SH-SY5Y (cell line): ENCODE data around the gene SMYD3.

Source experiments
- GATA2 ChIP-seq: IDR thresholded peaks from 2 replicates; pipeline ENCODE4 v1.6.1; 2011; ENCODE audit warnings: mild to moderate bottlenecking, low read depth, low read length
- GATA3 ChIP-seq: IDR thresholded peaks from 2 replicates; pipeline ENCODE4 v1.6.1; 2011; ENCODE audit warnings: low read depth, mild to moderate bottlenecking, low read length, moderate library complexity

The SMYD3 gene

DNA sequence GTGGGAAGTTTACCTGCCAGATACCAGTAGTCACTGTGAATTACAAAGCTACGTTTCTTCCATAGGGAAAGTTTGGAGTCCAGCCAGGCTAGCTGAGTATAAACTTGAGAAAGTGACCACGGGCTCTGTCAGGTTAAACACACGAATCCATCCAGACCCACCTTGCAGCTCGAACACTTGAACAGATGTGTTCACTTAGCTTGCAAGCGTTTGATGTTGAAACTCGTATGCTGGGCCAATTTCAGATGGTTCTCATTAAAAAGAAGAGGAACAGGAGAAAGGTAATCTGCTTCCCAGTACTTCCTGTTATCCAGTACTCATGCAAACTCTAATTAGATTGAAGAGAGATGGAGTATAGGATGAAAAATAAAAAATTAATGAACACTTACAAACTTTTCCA, 636.4 kb downstream of the SMYD3 start:
- no peak for TF ChIP-seq GATA3
- no peak for TF ChIP-seq GATA2

DNA sequence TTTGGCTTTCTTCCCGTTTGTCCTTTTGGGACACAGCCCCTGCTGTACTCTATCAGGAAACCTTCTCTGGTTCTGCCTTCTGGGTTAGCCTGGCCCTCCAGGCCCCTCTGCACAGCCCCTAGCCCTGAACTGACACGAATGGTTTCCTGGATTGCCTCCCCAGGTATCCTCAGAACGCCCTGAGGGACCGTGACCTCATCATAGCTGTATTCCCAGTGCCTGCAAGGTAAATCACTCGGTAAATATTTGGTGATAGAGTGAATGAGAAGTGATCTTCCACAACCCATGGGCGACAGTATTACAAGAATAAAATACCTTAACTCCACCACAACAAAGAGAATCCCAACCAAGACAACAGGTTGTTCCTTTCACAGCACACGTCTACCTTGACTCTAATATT, 637.2 kb downstream of the SMYD3 start:
- TF ChIP-seq GATA3: no peak
- no peak for TF ChIP-seq GATA2

DNA sequence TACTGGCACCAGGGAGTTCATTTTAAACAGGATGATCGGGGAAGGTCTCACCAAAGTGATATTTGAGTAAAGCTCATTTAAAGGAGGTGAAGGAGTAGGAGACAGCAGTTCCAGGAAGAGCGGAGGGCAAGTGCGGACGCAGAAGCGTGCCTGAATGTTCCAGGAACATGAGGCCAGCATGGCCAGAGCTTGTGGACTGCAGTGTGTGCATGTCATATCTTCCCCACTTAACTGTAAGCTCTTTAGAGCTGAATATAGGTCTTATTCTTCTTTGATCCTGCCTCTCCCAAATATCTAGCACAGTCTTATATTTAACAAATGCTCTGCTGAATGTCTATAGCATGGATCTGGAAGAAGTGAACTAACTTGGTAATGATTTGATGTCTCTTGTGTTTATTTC, 639.3 kb downstream of the SMYD3 start:
- TF ChIP-seq GATA2 (no peak), GATA3 (no peak)

DNA sequence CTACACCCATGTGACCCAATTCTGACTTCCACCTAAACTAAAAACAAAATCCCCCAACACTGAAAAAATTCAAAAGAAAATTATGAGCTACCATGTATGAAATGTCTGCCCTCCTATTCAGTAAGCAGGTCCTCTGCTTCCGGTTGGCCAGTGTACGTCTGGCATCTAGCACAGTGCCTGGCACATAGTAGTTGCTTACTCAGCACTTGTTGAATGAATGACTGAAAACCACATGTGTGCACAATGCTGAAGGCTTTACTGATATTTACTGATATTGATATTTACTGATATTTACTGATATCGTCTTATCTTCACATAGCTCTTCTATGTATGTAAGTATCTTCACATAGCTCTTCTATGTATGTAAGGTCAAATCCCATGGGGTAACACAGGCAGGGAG, 642.2 kb downstream of the SMYD3 start:
- no peak for TF ChIP-seq GATA2
- TF ChIP-seq GATA3: no peak

DNA sequence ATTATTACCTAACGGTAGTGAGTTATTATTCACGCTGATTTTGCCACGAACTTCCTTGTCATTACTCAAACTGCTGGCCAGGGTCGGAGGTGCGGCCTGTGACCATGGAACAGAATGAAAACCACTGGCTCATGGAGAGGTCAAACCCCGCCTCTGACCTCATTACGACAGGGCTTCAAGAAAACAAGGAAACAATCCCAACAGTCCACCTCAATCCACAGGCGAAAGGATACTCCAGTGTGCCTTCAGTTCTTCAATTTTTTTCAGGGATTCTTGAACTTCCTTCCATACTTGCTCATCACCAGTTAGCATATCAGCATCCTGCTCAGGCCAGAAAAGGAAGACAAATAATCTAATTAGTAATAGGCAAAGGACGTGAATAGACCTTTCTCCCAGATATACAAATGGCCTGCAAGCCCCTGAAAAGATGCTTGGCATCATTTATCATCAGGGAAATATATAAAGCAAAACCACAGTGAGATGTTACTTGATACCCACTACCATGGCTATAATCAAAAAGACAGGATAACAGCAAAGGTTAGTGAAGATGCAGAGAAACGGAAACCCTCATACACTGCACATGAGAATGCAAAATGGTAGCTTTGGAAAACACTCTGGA, 643.4 kb downstream of the SMYD3 start:
- no peak for TF ChIP-seq GATA2
- no peak for TF ChIP-seq GATA3

DNA sequence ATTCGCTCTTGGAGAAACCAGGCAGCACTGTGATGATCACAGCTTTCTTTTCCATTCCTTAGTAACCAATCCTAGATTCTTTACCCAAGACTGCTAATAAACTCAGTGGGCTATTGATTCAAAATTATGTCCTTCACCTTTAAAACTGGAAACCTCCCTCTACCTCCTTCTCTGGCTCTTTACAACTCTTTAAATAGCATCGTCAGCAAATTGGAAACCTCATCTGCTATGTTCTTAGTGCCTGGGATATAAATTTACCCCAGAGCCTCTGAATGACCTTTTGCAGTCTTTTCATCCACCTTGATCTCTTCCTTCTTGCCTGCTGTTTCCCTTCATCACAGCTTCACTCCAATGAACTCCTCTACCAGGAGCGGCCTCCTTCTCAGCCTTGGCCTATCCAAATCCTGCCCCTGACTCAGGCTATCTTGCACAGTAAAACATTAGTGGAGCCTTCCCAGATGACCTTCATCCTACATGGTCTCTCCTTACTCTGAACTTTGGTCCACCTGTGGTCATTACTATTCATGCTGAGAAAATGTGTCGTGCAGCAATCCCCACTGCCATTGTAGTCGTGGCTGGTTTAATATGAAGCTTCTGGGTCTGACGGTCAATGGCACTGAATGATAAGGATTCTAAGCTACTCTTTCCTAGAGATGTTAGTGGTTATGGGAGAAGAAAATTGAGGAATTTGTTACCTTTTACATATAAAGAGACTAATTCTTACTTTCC, 644.1 kb downstream of the SMYD3 start:
- TF ChIP-seq GATA3 (no peak), GATA2 (no peak)

DNA sequence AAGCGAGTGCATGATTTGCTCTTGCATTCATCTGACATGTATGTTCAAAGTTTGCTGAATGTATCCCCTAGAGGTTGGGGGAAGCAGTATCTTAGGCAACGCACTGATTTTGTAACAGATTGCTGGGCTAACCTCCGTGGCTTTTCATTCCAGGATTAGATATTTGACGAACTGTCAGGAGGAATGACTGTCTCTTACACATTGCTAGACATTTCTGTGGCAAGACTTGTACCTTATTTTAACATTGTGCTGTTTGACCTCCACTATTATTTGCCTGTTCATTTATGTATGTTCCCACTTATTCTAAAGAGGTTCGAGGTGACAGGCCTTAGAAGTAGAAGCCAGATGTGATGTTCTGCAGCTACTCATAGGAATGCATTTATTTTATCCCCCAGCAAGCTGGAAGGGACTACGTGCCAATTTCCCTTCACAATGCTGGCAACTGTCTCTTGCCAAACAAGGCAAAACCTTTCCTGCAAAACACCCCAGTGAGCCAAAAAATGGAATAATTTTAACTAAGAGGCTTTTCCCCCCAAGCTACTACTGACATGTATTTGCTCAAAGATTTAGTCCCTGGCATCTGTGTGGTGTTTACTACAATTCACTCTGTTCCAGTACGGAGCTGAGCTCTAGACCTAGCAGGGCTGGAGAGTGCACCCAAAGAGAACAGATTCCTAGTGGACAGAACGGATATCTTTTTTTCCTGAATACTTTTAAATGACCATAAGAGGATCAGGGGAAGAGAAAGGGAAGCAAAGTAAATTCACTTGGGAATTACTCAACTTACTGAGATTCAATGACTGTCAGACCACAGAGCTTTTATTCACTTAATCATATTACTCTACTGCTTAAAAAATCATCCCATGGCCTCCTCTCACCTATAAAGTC, 646.2 kb downstream of the SMYD3 start:
- TF ChIP-seq GATA3: no peak
- no peak for TF ChIP-seq GATA2

DNA sequence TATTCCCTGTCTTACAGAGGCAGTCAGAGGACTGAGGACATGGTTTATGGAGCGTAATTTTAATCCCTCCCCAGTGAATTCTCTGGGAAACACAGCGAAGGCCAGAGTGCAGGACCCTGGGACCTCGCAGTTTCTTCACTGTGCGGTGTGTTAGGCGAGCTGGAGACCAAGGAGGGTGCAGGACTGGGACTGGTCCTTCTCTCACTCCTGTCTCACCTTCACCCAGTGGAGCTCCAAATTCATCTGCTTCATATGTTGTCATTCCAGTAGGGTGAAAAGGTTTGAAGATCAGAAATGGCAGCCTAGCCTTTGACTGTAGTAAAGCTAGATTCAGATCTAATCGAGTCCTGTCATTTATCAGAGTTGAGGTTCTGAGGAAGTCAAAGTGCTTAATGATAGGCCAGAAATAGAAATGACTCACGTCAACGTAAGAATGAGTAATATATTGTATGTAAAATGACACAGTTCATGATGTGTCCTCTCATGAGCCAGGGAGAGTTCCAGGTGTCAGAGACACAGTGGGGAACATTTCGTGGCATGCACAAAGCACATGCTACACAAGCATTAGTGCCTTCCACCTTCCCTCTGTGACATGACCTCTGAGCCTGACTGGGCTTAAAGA, 647.5 kb downstream of the SMYD3 start:
- TF ChIP-seq GATA2 (no peak), GATA3 (no peak)

DNA sequence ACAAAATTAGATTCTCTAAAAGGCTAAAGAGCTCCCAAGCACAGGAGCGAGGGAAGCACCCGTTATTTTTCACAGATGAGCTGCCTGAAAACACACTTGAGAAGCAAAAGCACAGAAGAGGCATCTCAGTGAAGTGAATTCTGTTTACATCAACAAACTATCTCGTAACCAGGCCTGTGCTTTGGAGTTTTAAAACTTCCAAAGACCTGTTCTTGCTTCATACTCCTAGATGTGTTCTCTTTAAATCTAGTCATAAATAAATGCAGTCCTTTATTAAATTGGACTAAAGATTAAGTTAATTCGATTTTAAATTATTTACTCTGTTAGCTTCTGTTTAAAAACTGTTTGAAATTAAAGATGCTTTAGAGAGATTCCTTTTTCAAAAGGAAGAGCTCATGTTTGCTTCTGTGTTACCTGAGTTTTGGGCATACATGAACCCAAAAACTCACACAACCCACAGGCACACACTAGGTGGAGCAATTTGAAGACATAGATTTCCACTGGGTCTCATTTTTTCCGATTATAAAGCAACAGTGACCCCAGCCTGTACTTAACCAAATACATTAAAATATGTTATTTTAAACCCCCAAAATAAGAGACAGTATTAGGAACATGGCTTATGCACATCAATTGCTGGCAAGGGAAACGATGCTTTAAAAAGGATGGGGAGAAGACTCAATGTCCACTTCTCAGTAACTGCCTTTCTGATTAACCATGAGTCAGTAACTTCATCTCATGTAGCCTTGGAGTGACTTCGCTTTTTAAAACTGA, 648.2 kb downstream of the SMYD3 start:
- TF ChIP-seq GATA2 (no peak), GATA3 (no peak)

DNA sequence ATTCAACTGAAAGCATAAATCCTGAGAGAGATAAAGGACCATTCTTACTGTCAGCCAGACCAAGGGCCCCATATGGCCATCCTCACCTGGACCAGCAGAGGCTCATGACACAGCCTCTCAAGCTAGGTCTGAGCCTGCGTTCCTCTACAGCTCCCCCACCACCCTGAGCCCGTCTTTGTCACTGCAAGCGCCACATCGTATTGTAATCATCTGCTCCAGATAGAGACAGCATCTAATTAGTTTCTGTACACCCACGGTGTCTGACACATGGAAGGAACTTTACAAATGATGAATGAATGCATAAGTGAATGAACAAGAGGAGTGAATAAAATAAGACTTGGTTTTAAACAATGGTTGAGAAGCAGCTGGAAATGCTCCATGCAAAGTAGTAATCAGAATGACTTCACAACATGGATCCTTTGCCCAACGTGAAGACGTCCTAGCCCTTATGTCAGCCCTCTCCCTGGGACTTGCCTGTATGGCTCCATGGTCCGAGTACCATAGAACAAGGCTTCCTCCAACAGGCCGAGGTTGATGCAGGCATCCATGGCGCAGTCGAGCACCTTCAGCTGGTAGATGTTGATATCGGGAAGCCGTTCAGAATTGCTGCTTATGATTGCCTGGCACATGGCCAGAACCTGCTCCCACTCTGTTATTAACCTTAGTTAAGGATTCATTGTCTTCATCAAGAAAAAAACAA, 648.9 kb downstream of the SMYD3 start:
- TF ChIP-seq GATA3 (no peak), GATA2 (no peak)

DNA sequence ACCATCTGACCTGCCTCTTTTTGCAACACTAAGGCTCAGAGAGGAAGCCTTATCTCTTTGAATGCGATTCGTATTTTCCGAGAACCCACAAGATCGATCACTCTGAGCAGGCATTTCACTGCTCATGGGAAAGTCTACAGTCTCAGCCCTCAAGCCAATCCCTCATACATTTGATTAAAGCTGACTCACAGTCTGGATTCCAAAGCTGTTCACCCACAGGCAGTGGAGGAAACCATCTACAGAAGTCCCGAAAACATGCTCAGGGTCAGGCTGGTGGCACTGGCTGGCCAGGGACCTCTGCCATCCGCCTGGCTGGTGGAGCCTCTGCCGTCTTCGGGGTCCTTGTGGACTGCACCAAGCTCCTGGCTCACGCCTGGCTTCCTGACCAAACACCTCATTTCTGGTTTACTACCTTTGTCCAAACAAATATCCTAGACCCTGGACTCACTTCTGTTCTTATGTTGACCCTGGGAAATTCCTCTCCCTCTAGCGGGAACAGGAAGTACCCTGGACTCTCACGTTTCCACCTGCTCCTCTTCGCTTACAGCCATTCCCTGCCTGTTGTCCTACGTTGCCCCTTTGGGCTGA, 650.0 kb downstream of the SMYD3 start:
- TF ChIP-seq GATA3 (no peak), GATA2 (no peak)

DNA sequence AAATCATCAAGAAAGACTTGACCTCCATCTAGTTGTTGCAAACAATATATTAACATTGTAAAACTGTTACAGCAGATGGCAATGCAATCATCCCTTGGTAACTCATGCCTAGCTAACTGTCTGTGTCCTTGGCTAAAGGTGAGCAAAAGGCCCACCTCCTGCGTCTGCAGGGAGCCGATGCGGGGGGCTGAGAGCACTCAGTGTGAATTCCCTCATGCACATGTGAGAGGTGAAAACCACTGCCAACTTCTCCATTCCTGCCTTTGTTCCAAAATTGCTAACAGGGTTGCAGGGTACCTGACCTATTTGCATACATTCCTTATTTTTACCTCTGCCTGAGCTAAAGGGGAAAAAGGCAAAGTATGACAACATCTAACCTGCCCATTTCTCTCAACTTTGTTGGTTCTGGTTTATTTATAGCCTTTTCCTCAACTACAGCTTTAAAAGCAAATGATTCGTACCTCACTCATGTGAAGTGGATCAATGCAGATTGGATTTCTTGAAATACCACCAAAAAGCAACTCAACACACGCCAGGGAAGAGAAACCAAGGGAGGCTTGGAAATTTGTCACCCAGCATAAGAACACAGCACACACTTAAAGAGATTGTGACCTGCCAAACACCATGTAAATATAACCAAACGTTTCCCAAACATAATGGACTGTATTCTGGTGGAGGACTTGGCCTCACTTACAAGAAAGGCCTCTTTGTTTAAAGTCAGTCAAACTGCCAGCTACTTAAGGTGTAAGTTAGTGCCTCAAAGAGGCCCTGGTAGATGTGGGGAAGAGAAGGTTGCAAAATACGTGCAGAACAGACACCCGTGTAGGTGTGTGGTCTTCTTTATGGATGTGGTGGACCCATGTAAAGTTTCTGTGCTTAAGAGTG, 651.0 kb downstream of the SMYD3 start:
- TF ChIP-seq GATA3: no peak
- no peak for TF ChIP-seq GATA2

DNA sequence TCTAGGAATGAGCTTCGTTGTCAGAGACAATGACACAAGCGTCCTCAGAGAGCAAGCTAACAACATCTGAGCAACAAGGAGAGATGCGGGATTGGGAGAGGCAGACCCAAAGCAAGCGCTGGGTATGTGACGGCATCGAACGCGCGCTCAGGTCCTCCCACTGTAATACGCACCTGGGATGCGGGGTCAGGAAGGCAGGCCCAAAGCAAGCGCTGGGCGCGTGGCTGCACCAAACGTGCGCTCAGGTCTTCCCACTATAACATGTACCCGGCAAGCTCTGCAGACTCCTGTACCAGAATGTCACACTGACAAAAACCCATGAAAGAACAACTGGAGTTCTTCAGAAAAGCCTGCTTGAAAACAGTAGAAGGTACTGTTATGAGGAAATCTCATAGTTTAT, 653.8 kb downstream of the SMYD3 start:
- no peak for TF ChIP-seq GATA2
- TF ChIP-seq GATA3: no peak

DNA sequence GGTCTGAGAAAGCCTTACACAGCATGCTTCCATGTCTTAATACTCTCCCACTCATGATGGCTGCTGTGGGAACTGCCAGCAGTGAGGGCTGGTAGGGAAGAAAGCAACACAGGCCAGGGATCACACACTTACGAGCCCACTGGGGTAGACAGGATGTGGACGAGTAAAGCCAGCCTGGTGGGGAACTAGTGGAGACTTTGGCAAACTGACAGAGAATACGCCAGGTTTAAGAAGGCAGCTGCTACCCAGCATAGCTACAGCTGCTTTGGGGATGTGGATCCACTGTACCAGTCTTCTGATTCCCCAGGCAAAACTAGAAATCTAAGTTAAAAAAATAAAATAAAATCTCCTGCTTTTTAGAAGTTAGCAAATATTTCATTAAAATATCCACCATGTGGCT, 664.0 kb downstream of the SMYD3 start:
- TF ChIP-seq GATA3: no peak
- no peak for TF ChIP-seq GATA2
